HepG2 (cell line): ENCODE measurements around the gene GMFB. TPM values are rescaled to one million over a fixed set of nuclear protein-coding genes. Genes with fewer than 3 reads are reported as not detected.
A peak's percentile ranks its signal among the peaks of the same experiment; 100 is the strongest.

Experiments used
- ATF1 ChIP-seq: IDR thresholded peaks from 2 replicates; pipeline ENCODE4 v1.6.1; 2016; ENCODE audit warnings: mild to moderate bottlenecking, control low read depth
- ELK4 ChIP-seq: sonication (generic); formaldehyde crosslinking; IDR thresholded peaks from 2 replicates; pipeline ENCODE4 v1.9.0; 2021; ENCODE audit warnings: missing genetic modification reagents, borderline replicate concordance
- ETV6 ChIP-seq: sonication (generic); formaldehyde crosslinking; conservative IDR thresholded peaks from 2 replicates; pipeline ENCODE4 v1.4.0; 2020; ENCODE audit warnings: missing genetic modification reagents
- LCORL ChIP-seq, 2 experiments: fragments of 450-650 bp in 1 of 2; sonication (generic) in 1 of 2; formaldehyde crosslinking in 1 of 2; IDR thresholded peaks; 2 replicates each; pipeline versions ENCODE4 v1.5.0 to v1.6.1; 2017 to 2020; ENCODE audit warnings: antibody characterized with exemption in 1 of 2, missing genetic modification reagents in 1 of 2
- MED1 ChIP-seq: sonication (generic); formaldehyde crosslinking; IDR thresholded peaks from 2 replicates; pipeline ENCODE4 v1.4.0; 2020; ENCODE audit warnings: missing genetic modification reagents
- MEIS2 ChIP-seq: sonication (generic); formaldehyde crosslinking; IDR thresholded peaks from 2 replicates; pipeline ENCODE4 v1.9.0; 2021; ENCODE audit warnings: mild to moderate bottlenecking, missing genetic modification reagents
- NFE2L1 ChIP-seq: sonication (generic); formaldehyde crosslinking; IDR thresholded peaks from 2 replicates; pipeline ENCODE4 v1.4.0; 2020; ENCODE audit warnings: missing genetic modification reagents, mild to moderate bottlenecking, borderline replicate concordance
- PLSCR1 ChIP-seq: sonication (generic); formaldehyde crosslinking; IDR thresholded peaks from 2 replicates; pipeline ENCODE4 v1.5.0; 2020; ENCODE audit warnings: missing genetic modification reagents, mild to moderate bottlenecking, borderline replicate concordance
- POLR2A ChIP-seq, 2 experiments: IDR thresholded peaks; 2 replicates each; pipeline ENCODE4 v1.6.1; 2011; ENCODE audit warnings: low read depth in 2 of 2, low read length in 2 of 2, mild to moderate bottlenecking in 1 of 2, moderate library complexity in 1 of 2; ENCODE audit not compliant: insufficient read depth in 1 of 2
- RARA ChIP-seq: IDR thresholded peaks from 2 replicates; pipeline ENCODE4 v1.6.1; 2016; ENCODE audit warnings: missing genetic modification reagents, missing compliant biosample characterization
- TFE3 ChIP-seq: IDR thresholded peaks from 2 replicates; pipeline ENCODE4 v1.6.1; 2016
- YEATS2 ChIP-seq: sonication (generic); formaldehyde crosslinking; IDR thresholded peaks from 2 replicates; pipeline ENCODE4 v1.4.0; 2020; ENCODE audit warnings: missing genetic modification reagents, borderline replicate concordance
- ZBTB7B ChIP-seq: sonication (generic); formaldehyde crosslinking; IDR thresholded peaks from 2 replicates; pipeline ENCODE4 v1.4.0; 2020; ENCODE audit warnings: missing genetic modification reagents
- ZEB1 ChIP-seq: IDR thresholded peaks from 2 replicates; pipeline ENCODE4 v1.6.1; 2012; ENCODE audit warnings: mild to moderate bottlenecking, low read depth, inconsistent platforms; ENCODE audit not compliant: insufficient replicate concordance
- ZMAT5 ChIP-seq: sonication (generic); formaldehyde crosslinking; IDR thresholded peaks from 2 replicates; pipeline ENCODE4 v1.5.0; 2020; ENCODE audit warnings: mild to moderate bottlenecking, low read depth, missing genetic modification reagents, borderline replicate concordance
- ZNF281 ChIP-seq: sonication (generic); formaldehyde crosslinking; IDR thresholded peaks from 2 replicates; pipeline ENCODE4 v1.4.0; 2020; ENCODE audit warnings: missing genetic modification reagents, borderline replicate concordance
- ZNF530 ChIP-seq: sonication (generic); formaldehyde crosslinking; IDR thresholded peaks from 2 replicates; pipeline ENCODE4 v1.5.0; 2020; ENCODE audit warnings: low read depth, mild to moderate bottlenecking, missing genetic modification reagents
- ZNF574 ChIP-seq: sonication (generic); formaldehyde crosslinking; IDR thresholded peaks from 2 replicates; pipeline ENCODE4 v1.4.0; 2020; ENCODE audit warnings: missing genetic modification reagents
- ZNF691 ChIP-seq: sonication (generic); formaldehyde crosslinking; IDR thresholded peaks from 2 replicates; pipeline ENCODE4 v1.4.0; 2020; ENCODE audit warnings: missing genetic modification reagents, low read depth, mild to moderate bottlenecking, borderline replicate concordance
- ZNF713 ChIP-seq: sonication (generic); formaldehyde crosslinking; IDR thresholded peaks from 2 replicates; pipeline ENCODE4 v1.4.0; 2020; ENCODE audit warnings: mild to moderate bottlenecking, missing genetic modification reagents
- polyA plus RNA-seq, 8 experiments: library from polyadenylated mRNA; depleted of rRNA in 3 of 8; stranded (reverse) in 7 of 8; unstranded in 1 of 8; fragments of >200 nt; fragmentation: Illumina TruSeq in 4 of 8; extraction: Trizol in 4 of 8; gene quantifications; 2 replicates each; pipeline versions ENCODE4 v1.2.1 to v1.2.3, GENCODE V29; 2011 to 2016; ENCODE audit warnings: low read depth in 4 of 8, missing spikeins in 1 of 8, mixed read lengths in 1 of 8; ENCODE audit not compliant: insufficient read depth in 1 of 8
- total RNA-seq, 5 experiments: library from RNA; depleted of rRNA; stranded (reverse); fragments of >200 nt; fragmentation: Illumina TruSeq; extraction: Trizol; gene quantifications; 2 replicates each; pipeline ENCODE4 v1.2.3, GENCODE V29; 2016; ENCODE audit warnings: low read depth in 1 of 5

Gene GMFB
- total and polyA plus RNA-seq, 2 of the 13 experiments (the other 11 are each of a cell fraction or from before 2014, with no cell fraction given), result 17.3 to 68.2 TPM

GRCh38 chr14:54498095-54498531, 9.3 kb upstream of the GMFB start (continued):
- no peak for TF ChIP-seq ELK4 (CRISPR knock-in tag)
- 0 out of 4 replicates have a peak, but pooled peaks of 1 of the 2 experiments have one; percentile 19 for TF ChIP-seq POLR2A (IDR thresholded peaks at IDR 0.05; ENCODE audit: insufficient read depth in 1 of 2, low read depth in 2 of 2, low read length in 2 of 2)
- TF ChIP-seq RARA (CRISPR knock-in tag), result peak; percentile 61
- TF ChIP-seq ZNF530 (CRISPR knock-in tag), result no peak
- no peak for TF ChIP-seq ZMAT5 (CRISPR knock-in tag)
- TF ChIP-seq MED1, result peak; percentile 74
- TF ChIP-seq TFE3, result no peak
- peak; percentile 60 for TF ChIP-seq ATF1 (CRISPR knock-in tag)
- no peak for TF ChIP-seq ZNF574 (CRISPR knock-in tag)
- no peak for TF ChIP-seq LCORL (IDR thresholded peaks at IDR 0.05)
- TF ChIP-seq LCORL (CRISPR knock-in tag; IDR thresholded peaks at IDR 0.05), result no peak
- no peak; the same call in 1 of the 2 replicates for TF ChIP-seq ZNF281 (CRISPR knock-in tag)
- peak; percentile 75 for TF ChIP-seq ZEB1
- TF ChIP-seq NFE2L1 (CRISPR knock-in tag), result no peak
- no peak for TF ChIP-seq MEIS2 (CRISPR knock-in tag)
- TF ChIP-seq PLSCR1 (CRISPR knock-in tag), result no peak
- TF ChIP-seq ZBTB7B (CRISPR knock-in tag), result peak; percentile 85
- no peak for TF ChIP-seq ZNF691 (CRISPR knock-in tag)
- no peak for TF ChIP-seq ETV6 (CRISPR knock-in tag)
- TF ChIP-seq ZNF713 (CRISPR knock-in tag), result no peak
- no peak for TF ChIP-seq YEATS2 (CRISPR knock-in tag)
